GM12878 (cell line): Measurements from ENCODE around the gene UBXN11. TPM values are rescaled to one million over a fixed set of nuclear protein-coding genes. Genes with fewer than 3 reads are reported as not detected.

Experiments
- ATF3 ChIP-seq: IDR thresholded peaks from 2 replicates; pipeline ENCODE4 v1.6.1; 2011; ENCODE audit warnings: low read depth, mild to moderate bottlenecking, low read length, moderate library complexity, borderline replicate concordance; ENCODE audit errors: extremely low read depth
- CREM ChIP-seq: IDR thresholded peaks from 2 replicates; pipeline ENCODE4 v1.6.1; 2014; ENCODE audit warnings: antibody characterized with exemption, low read depth
- FOXK2 ChIP-seq: fragments of 450-650 bp; IDR thresholded peaks from 2 replicates; pipeline ENCODE4 v1.6.1; 2017; ENCODE audit warnings: mild to moderate bottlenecking, moderate library complexity
- IKZF2 ChIP-seq, 2 experiments: fragments of 450-650 bp; IDR thresholded peaks; 2 replicates each; pipeline ENCODE4 v1.6.1; 2017; ENCODE audit warnings: mild to moderate bottlenecking in 2 of 2, moderate library complexity in 2 of 2
- SUZ12 ChIP-seq: fragments of 200-600 bp; sonication (generic); IDR thresholded peaks from one replicate; pipeline ENCODE4 v1.6.1; 2018; ENCODE audit warnings: antibody characterized with exemption, mild to moderate bottlenecking; ENCODE audit not compliant: unreplicated experiment
- TCF12 ChIP-seq: IDR thresholded peaks from 2 replicates; pipeline ENCODE4 v1.6.1; 2011; ENCODE audit warnings: low read depth, mild to moderate bottlenecking, low read length
- YBX1 ChIP-seq: fragments of 450-650 bp; IDR thresholded peaks from 2 replicates; pipeline ENCODE4 v1.6.1; 2016; ENCODE audit warnings: antibody characterized with exemption
- ZBTB4 ChIP-seq: fragments of 450-650 bp; formaldehyde crosslinking; IDR thresholded peaks from 2 replicates; pipeline ENCODE4 v1.4.0; 2022; ENCODE audit warnings: mild to moderate bottlenecking, moderate library complexity
- polyA plus RNA-seq, 11 experiments: library from polyadenylated mRNA; depleted of rRNA in 4 of 11; unstranded in 6 of 11; stranded (reverse) in 5 of 11; fragments of >200 nt; fragmentation: Nextera tagmentation in 4 of 11; fragmentation: Illumina TruSeq in 1 of 11; extraction: Ambion mirVana in 4 of 11; extraction: Trizol in 1 of 11; gene quantifications; 1 replicate in 1 of 11; 2 replicates in 10 of 11; pipeline versions ENCODE4 v1.2.1 to v1.2.3, GENCODE V29; 2011 to 2016; ENCODE audit warnings: inconsistent platforms in 2 of 11, missing spikeins in 2 of 11, low read depth in 1 of 11
- total RNA-seq, 4 experiments: library from RNA; depleted of rRNA in 3 of 4; stranded (reverse); fragments of >200 nt in 3 of 4; fragmentation: Illumina TruSeq in 1 of 4; extraction: Trizol in 1 of 4; gene quantifications; 2 replicates each; pipeline versions ENCODE4 v1.2.1 to v1.2.3, GENCODE V29; 2013 to 2021

Gene UBXN11
- total and polyA plus RNA-seq, 10 of the 15 experiments (the other 5 are each of a cell fraction or from before 2014, with no cell fraction given): 0.32 to 34.4 (median 9.6) TPM

DNA sequence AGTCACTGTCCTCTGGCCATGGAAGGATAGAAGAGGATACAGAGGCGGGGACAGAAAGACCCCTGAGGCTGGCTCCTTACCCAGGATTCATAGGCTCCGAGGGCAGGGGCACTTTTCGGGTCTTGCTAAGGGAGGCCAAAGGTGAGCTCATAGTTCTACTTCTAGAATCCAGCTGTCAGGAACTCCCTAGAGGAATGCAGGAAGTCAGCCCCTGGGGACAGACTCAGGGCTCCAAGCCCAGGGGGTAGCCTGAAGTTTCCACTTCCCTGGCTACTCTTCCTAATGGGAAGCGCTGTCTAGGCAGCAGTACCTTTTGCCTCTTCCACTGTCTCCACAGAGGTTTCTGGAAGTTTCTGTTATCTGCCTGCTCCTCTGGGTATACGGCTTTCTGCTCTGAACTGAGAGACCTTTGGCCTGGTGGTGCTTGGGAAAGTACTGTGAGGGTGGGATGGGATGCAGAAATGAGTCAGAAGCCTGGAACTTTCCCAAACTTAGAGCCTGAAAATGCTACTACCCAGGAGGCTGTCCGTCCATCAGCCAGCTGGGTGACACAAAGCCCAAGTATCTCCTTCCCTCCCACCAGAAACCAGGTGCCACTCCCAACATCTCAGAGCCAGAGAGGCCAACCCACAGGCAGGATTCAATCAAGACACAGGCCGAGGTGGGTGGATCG, 3.6 kb downstream of the UBXN11 start (continued):
- no peak for TF ChIP-seq ZBTB4 (CRISPR knock-in tag)
- no peak for TF ChIP-seq IKZF2 (IDR thresholded peaks at IDR 0.05)
- TF ChIP-seq ATF3: no peak
- TF ChIP-seq CREM: no peak
- no peak for TF ChIP-seq SUZ12
- no peak for TF ChIP-seq YBX1
- TF ChIP-seq TCF12: no peak
- no peak for TF ChIP-seq FOXK2
